ENCODE measurements around the gene LHFPL3.

DNA sequence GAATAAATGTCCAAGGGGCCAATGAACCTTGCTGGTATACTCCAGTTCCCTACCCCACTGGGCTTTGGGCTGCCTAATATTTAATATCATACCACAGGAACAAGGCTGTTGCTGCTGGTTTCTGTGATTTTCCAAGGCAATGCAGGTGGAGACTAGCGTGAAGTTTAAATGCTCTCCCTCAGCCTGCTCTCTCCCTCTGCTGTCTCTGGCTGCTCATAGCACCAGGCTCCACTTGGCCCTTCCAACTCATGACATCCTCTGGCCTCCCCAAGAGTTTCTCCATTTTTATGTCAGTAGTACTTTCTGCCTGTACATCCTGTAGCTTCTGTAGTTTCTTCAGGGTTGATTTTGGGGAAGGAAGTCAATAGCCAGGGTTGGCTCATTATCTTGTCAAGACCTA is 103.5 kb downstream of the LHFPL3 start:
- TF ChIP-seq, protein P1, sequence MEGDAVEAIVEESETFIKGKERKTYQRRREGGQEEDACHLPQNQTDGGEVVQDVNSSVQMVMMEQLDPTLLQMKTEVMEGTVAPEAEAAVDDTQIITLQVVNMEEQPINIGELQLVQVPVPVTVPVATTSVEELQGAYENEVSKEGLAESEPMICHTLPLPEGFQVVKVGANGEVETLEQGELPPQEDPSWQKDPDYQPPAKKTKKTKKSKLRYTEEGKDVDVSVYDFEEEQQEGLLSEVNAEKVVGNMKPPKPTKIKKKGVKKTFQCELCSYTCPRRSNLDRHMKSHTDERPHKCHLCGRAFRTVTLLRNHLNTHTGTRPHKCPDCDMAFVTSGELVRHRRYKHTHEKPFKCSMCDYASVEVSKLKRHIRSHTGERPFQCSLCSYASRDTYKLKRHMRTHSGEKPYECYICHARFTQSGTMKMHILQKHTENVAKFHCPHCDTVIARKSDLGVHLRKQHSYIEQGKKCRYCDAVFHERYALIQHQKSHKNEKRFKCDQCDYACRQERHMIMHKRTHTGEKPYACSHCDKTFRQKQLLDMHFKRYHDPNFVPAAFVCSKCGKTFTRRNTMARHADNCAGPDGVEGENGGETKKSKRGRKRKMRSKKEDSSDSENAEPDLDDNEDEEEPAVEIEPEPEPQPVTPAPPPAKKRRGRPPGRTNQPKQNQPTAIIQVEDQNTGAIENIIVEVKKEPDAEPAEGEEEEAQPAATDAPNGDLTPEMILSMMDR (IDR thresholded peaks at IDR 0.05): no peak
- no peak for TF ChIP-seq POLR2A (IDR thresholded peaks at IDR 0.05)

Measured in esophagus squamous epithelium (tissue), 4 donors.